PC-9 (cell line): ENCODE results near the gene SLC7A14. TPM values are rescaled to one million over a fixed set of nuclear protein-coding genes. Genes with fewer than 3 reads are reported as not detected.

Experiments used
- BruUV-seq: library from RNA; stranded (reverse); fragments of 400-500 nt; replicated peaks from 2 replicates; lab custom pipeline; 2021; lab: Mats Ljungman, UMichigan
- CTCF ChIA-PET: fragments of 300-600 bp; sonication (Branson Sonifier 250); formaldehyde crosslinking; loops from one replicate; lab custom pipeline; 2022; ENCODE audit warnings: antibody characterized with exemption; lab: Charles Lee
- POLR2A ChIA-PET: fragments of 300-600 bp; sonication (Branson Sonifier 250); formaldehyde crosslinking; loops from one replicate; lab custom pipeline; 2022; ENCODE audit warnings: antibody characterized with exemption; ENCODE audit not compliant: unreplicated experiment; lab: Charles Lee
- DNase-seq, 2 experiments: peaks; one replicate each; pipeline versions ENCODE4 v3.0.0 to v3.0.0-alpha.2; 2015 to 2022; ENCODE audit warnings: mixed read lengths in 1 of 2
- H2AFZ ChIP-seq: fragments of 200-600 bp; sonication (generic); 2 replicates; pipeline ENCODE4 v1.8.1; 2017; ENCODE audit warnings: antibody characterized with exemption
- H3F3A ChIP-seq: fragments of 200-600 bp; sonication (generic); 2 replicates; pipeline ENCODE4 v1.8.1; 2017; ENCODE audit warnings: antibody characterized with exemption, mild to moderate bottlenecking, low read depth; ENCODE audit not compliant: insufficient read depth
- H3K27ac ChIP-seq: fragments of 200-600 bp; sonication (generic); 2 replicates; pipeline ENCODE4 v1.6.1; 2016; ENCODE audit warnings: mixed run types
- H3K27me3 ChIP-seq: fragments of 200-600 bp; sonication (generic); 2 replicates; pipeline ENCODE4 v1.6.1; 2016; ENCODE audit warnings: low read depth, mixed run types; ENCODE audit not compliant: insufficient read depth
- H3K36me3 ChIP-seq: fragments of 200-600 bp; sonication (generic); 2 replicates; pipeline ENCODE4 v1.6.1; 2016; ENCODE audit warnings: low read depth, mixed run types
- H3K4me1 ChIP-seq: fragments of 200-600 bp; sonication (generic); replicated peaks from 2 replicates; pipeline ENCODE4 v1.6.1; 2016; ENCODE audit warnings: mixed run types; ENCODE audit not compliant: insufficient read depth
- H3K4me2 ChIP-seq: fragments of 200-600 bp; sonication (generic); 2 replicates; pipeline ENCODE4 v1.6.1; 2017; ENCODE audit warnings: mixed run types
- H3K4me3 ChIP-seq: fragments of 200-600 bp; sonication (generic); 2 replicates; pipeline ENCODE4 v1.6.1; 2016; ENCODE audit warnings: mixed run types
- H3K79me2 ChIP-seq: fragments of 200-600 bp; sonication (generic); 2 replicates; pipeline ENCODE4 v1.6.1; 2017; ENCODE audit warnings: low read depth, mixed run types
- H3K9me2 ChIP-seq: fragments of 200-600 bp; sonication (generic); 2 replicates; pipeline ENCODE4 v1.8.1; 2017; ENCODE audit warnings: mild to moderate bottlenecking; ENCODE audit not compliant: insufficient read depth
- H3K9me3 ChIP-seq: fragments of 200-600 bp; sonication (generic); 2 replicates; pipeline ENCODE4 v1.8.1; 2016; ENCODE audit warnings: low read depth; ENCODE audit not compliant: insufficient read depth
- H4K20me1 ChIP-seq: fragments of 200-600 bp; sonication (generic); 2 replicates; pipeline ENCODE4 v1.8.1; 2017; ENCODE audit not compliant: insufficient read depth
- CTCF ChIP-seq: fragments of 200-600 bp; sonication (generic); conservative IDR thresholded peaks from 2 replicates; pipeline ENCODE4 v1.6.1; 2017; ENCODE audit warnings: mixed run types, antibody characterized with exemption, mild to moderate bottlenecking, moderate library complexity
- EZH2 ChIP-seq: fragments of 200-600 bp; sonication (generic); IDR thresholded peaks from 2 replicates; pipeline ENCODE4 v1.8.0; 2017; ENCODE audit warnings: antibody characterized with exemption, low read depth
- intact Hi-C: fragments of 100-400 bp; cut with micrococcal nuclease; formaldehyde crosslinking; loops from one replicate; pipeline ENCODE4 v1.10.0; 2022; ENCODE audit not compliant: unreplicated experiment
- total RNA-seq: library from RNA; stranded (reverse); gene quantifications from 2 replicates; pipeline ENCODE4 v1.2.3, GENCODE V29; 2021

The SLC7A14 gene
- total RNA-seq, 1 experiment from 2014 or later = not detected

DNA sequence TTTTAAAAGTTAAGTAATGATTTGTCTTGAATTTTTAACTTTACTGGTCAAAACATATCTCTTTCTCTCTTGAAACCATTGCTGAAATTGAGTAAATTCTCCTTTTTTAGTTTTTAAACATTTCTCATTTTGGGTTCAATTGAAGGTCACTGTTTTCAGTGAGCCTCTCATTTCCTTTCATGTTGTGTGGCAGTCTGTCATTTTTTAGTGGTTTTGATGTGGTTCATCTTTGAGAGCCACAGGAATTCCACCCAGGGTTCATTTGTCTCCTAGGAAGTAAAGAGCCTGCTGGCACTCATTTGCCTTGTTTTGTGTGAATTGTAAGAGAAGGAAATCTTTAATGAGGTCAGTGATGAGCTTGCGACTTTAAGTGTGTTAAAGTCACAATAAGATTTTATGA is 156.8 kb downstream of the SLC7A14 start:
- H3F3A ChIP-seq = no peaks in the 10 kb centered on the region
- no peaks in the 10 kb centered on the region for H3K27me3 ChIP-seq
- H2AFZ ChIP-seq = no peak overlapping the region
- no peak overlapping the region for H3K27ac ChIP-seq
- H3K9me3 ChIP-seq = no peaks in the 10 kb centered on the region
- no peak overlapping the region for H3K4me2 ChIP-seq
- no TSS peak for BruUV-seq
- TF ChIP-seq EZH2 (no peak), CTCF (no peak)
- no peaks in the 10 kb centered on the region for H3K79me2 ChIP-seq
- ChIA-PET CTCF (no interaction called here), POLR2A (interaction anchor here (0.6 kb wide), 1 partner anchor 233 kb away, joined by 7 read pairs; no protein-coding TSS in a partner anchor)
- peaks cover 3% of the 10 kb centered on the region for H3K9me2 ChIP-seq
- H3K4me3 ChIP-seq = no peak overlapping the region
- H3K36me3 ChIP-seq = no peaks in the 10 kb centered on the region
- no peak for DNase-seq
- H3K4me1 ChIP-seq = no peaks in the 10 kb centered on the region
- no peaks in the 10 kb centered on the region for H4K20me1 ChIP-seq
- intact Hi-C loops = loop anchor here (5.0 kb wide), 1 partner anchor 258 kb away; no protein-coding TSS in a partner anchor

- Histone ChIP-seq H3K79me2 (no peaks in the 10 kb centered on the region), H3K27ac (no peak overlapping the region), H3K36me3 (no peaks in the 10 kb centered on the region), H3K4me3 (no peak overlapping the region), H4K20me1 (no peaks in the 10 kb centered on the region), H2AFZ (no peak overlapping the region), H3K27me3 (no peaks in the 10 kb centered on the region), H3K9me2 (peaks cover 3% of the 10 kb centered on the region; the same call in 1 of the 2 replicates), H3K9me3 (no peaks in the 10 kb centered on the region), H3K4me1 (no peaks in the 10 kb centered on the region), H3K4me2 (no peak overlapping the region), H3F3A (no peaks in the 10 kb centered on the region)
- ChIA-PET POLR2A (no interaction called here), CTCF (no interaction called here)
- DNase-seq = no peak
- BruUV-seq = no TSS peak
- intact Hi-C loops = loop anchor here (5.0 kb wide), 1 partner anchor 259 kb away; no protein-coding TSS in a partner anchor
- TF ChIP-seq CTCF (no peak), EZH2 (no peak)
These were observed 157.8 kb downstream of the SLC7A14 start for GRCh38 chr3:170428095-170428494.

- BruUV-seq = no TSS peak
- intact Hi-C loops = loop anchor here (5.0 kb wide), 1 partner anchor 261 kb away; no protein-coding TSS in a partner anchor
- POLR2A ChIA-PET = no interaction called here
These were observed 159.6 kb downstream of the SLC7A14 start for GRCh38 chr3:170426240-170426797.

More at GRCh38 chr3:170426240-170426797, 159.6 kb downstream of the SLC7A14 start:
- Histone ChIP-seq H3K79me2 (no peaks in the 10 kb centered on the region), H3K9me2 (no peaks in the 10 kb centered on the region; the same call in 1 of the 2 replicates), H3K4me1 (no peaks in the 10 kb centered on the region), H3K4me2 (no peak overlapping the region), H3K9me3 (no peaks in the 10 kb centered on the region), H3F3A (no peaks in the 10 kb centered on the region), H3K4me3 (no peak overlapping the region), H3K27ac (no peak overlapping the region), H3K36me3 (no peaks in the 10 kb centered on the region), H3K27me3 (no peaks in the 10 kb centered on the region), H4K20me1 (no peaks in the 10 kb centered on the region), H2AFZ (no peak overlapping the region)
- DNase-seq = no peak
- TF ChIP-seq EZH2 (no peak), CTCF (no peak)
- CTCF ChIA-PET = no interaction called here
